K562 (cell line): ENCODE data around the gene ZNF541. TPM values are rescaled to one million over a fixed set of nuclear protein-coding genes. Genes with fewer than 3 reads are reported as not detected.

Source experiments
- CBFA2T3 ChIP-seq: fragments of 450-650 bp; IDR thresholded peaks from 2 replicates; pipeline ENCODE4 v1.6.1; 2017
- CREB3 ChIP-seq: fragments of 450-650 bp; conservative IDR thresholded peaks from 2 replicates; pipeline ENCODE4 v1.6.1; 2016; ENCODE audit warnings: missing genetic modification characterization, low read depth, mild to moderate bottlenecking, missing compliant biosample characterization, moderate library complexity
- CREM ChIP-seq: IDR thresholded peaks from 2 replicates; pipeline ENCODE4 v1.6.1; 2014; ENCODE audit warnings: antibody characterized with exemption, low read depth
- EHMT2 ChIP-seq: fragments of 450-650 bp; IDR thresholded peaks from 2 replicates; pipeline ENCODE4 v1.6.1; 2018; ENCODE audit warnings: antibody characterized with exemption
- FOXP1 ChIP-seq: sonication (generic); formaldehyde crosslinking; IDR thresholded peaks from 2 replicates; pipeline ENCODE4 v1.8.0; 2022; ENCODE audit warnings: mild to moderate bottlenecking, missing genetic modification reagents
- KDM1A ChIP-seq, 2 experiments: fragments of 450-650 bp; IDR thresholded peaks; 2 replicates each; pipeline ENCODE4 v1.6.1; 2016; ENCODE audit warnings: mild to moderate bottlenecking in 2 of 2
- MYC ChIP-seq, 2 experiments: fragments of 250-450 bp in 1 of 2; sonication (Bioruptor Pico) in 1 of 2; IDR thresholded peaks; 2 replicates each; pipeline versions ENCODE4 v1.5.1 to v1.6.1; 2012 to 2021; ENCODE audit warnings: low read depth in 2 of 2, borderline replicate concordance in 1 of 2, improper control_type of control experiment in 1 of 2, low read length in 1 of 2, mild to moderate bottlenecking in 1 of 2, moderate library complexity in 1 of 2
- NCOA1 ChIP-seq: fragments of 450-650 bp; IDR thresholded peaks from 2 replicates; pipeline ENCODE4 v1.6.1; 2016; ENCODE audit warnings: low read depth
- NR2F6 ChIP-seq: fragments of 450-650 bp; formaldehyde crosslinking; IDR thresholded peaks from 2 replicates; pipeline ENCODE4 v1.4.0; 2020; ENCODE audit warnings: mild to moderate bottlenecking
- POLR2H ChIP-seq: IDR thresholded peaks from 2 replicates; pipeline ENCODE4 v1.6.1; 2016; ENCODE audit warnings: missing genetic modification characterization, low read depth, mild to moderate bottlenecking, control low read depth, missing compliant biosample characterization, moderate library complexity
- REST ChIP-seq, 2 experiments: fragments of 450-650 bp; formaldehyde crosslinking in 1 of 2; IDR thresholded peaks; 2 replicates each; pipeline versions ENCODE4 v1.4.0 to v1.6.1; 2014 to 2020; ENCODE audit warnings: mild to moderate bottlenecking in 2 of 2, borderline replicate concordance in 1 of 2, low read depth in 1 of 2
- SIN3B ChIP-seq: fragments of 450-650 bp; IDR thresholded peaks from 2 replicates; pipeline ENCODE4 v1.6.1; 2017; ENCODE audit warnings: low read depth, mild to moderate bottlenecking, moderate library complexity
- SMAD1 ChIP-seq: fragments of 150-350 bp; IDR thresholded peaks from 2 replicates; pipeline ENCODE4 v1.6.1; 2014; ENCODE audit warnings: low read length, low read depth; ENCODE audit not compliant: partially characterized antibody
- SMARCA4 ChIP-seq: fragments of 450-650 bp; IDR thresholded peaks from 2 replicates; pipeline ENCODE4 v1.6.1; 2016
- SOX6 ChIP-seq: fragments of 450-650 bp; IDR thresholded peaks from 2 replicates; pipeline ENCODE4 v1.6.1; 2014; ENCODE audit warnings: mild to moderate bottlenecking
- ZBTB1 ChIP-seq: sonication (generic); formaldehyde crosslinking; IDR thresholded peaks from 2 replicates; pipeline ENCODE4 v1.8.1; 2023; ENCODE audit warnings: missing genetic modification reagents, low read depth, mild to moderate bottlenecking, borderline replicate concordance
- ZNF12 ChIP-seq: sonication (generic); formaldehyde crosslinking; IDR thresholded peaks from 2 replicates; pipeline ENCODE4 v1.4.0; 2020; ENCODE audit warnings: mild to moderate bottlenecking, missing genetic modification reagents
- ZNF707 ChIP-seq: fragments of 250-450 bp; sonication (Bioruptor Pico); conservative IDR thresholded peaks from 2 replicates; pipeline ENCODE4 v1.8.0; 2022; ENCODE audit warnings: inconsistent platforms, mild to moderate bottlenecking, moderate library complexity
- polyA plus RNA-seq, 8 experiments: library from polyadenylated mRNA; depleted of rRNA in 4 of 8; stranded (reverse) in 5 of 8; unstranded in 3 of 8; fragments of >200 nt; fragmentation: Nextera tagmentation in 2 of 8; fragmentation: Illumina TruSeq in 1 of 8; extraction: Ambion mirVana in 2 of 8; extraction: Trizol in 1 of 8; gene quantifications; 2 replicates each; pipeline versions ENCODE4 v1.2.1 to v1.2.3, GENCODE V29; 2011 to 2014; ENCODE audit warnings: inconsistent platforms in 1 of 8, missing spikeins in 1 of 8
- total RNA-seq, 7 experiments: library from RNA; depleted of rRNA in 6 of 7; stranded (reverse); fragments of >200 nt in 6 of 7; fragmentation: Illumina TruSeq in 2 of 7; extraction: Trizol in 2 of 7; gene quantifications; 2 replicates each; pipeline versions ENCODE4 v1.2.1 to v1.2.3, GENCODE V29; 2011 to 2021; ENCODE audit warnings: low replicate concordance in 1 of 7

Gene ZNF541
- total and polyA plus RNA-seq, 9 of the 15 experiments (the other 6 are each of a cell fraction or from before 2014, with no cell fraction given): 0.04 to 0.11 (median 0.05) TPM; not detected in 1

- 0 out of 2 replicates have a peak, but pooled peaks have one; percentile 6 for TF ChIP-seq REST (IDR thresholded peaks at IDR 0.05; ENCODE audit: borderline replicate concordance)
- 0 out of 2 replicates have a peak, but pooled peaks have one; percentile 26 for TF ChIP-seq REST (CRISPR knock-in tag; IDR thresholded peaks at IDR 0.05; ENCODE audit: low read depth)
- TF ChIP-seq SIN3B: 0 out of 2 replicates have a peak, but pooled peaks have one; percentile 25
- peak; percentile 70 for TF ChIP-seq SMAD1
- no peak for TF ChIP-seq NCOA1
- TF ChIP-seq FOXP1 (CRISPR knock-in tag): peak; percentile 100
- peak; percentile 78; the same call in 1 of the 2 replicates for TF ChIP-seq EHMT2
- no peak for TF ChIP-seq ZNF707
- peak; percentile 80; the same call in 1 of the 2 replicates for TF ChIP-seq POLR2H (tag)
- peak; percentile 78 for TF ChIP-seq CREM
- TF ChIP-seq KDM1A (IDR thresholded peaks at IDR 0.05): peak; percentile 79 to 89
- peak; percentile 67; the same call in 1 of the 2 replicates for TF ChIP-seq ZNF12 (CRISPR knock-in tag)
- no peak for TF ChIP-seq NR2F6
- TF ChIP-seq CREB3: no peak
- 0 out of 2 replicates have a peak, but pooled peaks have one; percentile 39 for TF ChIP-seq SOX6
- TF ChIP-seq MYC (IDR thresholded peaks at IDR 0.05; ENCODE audit: low read depth, low read length): peak; percentile 32; the same call in 1 of the 2 replicates
- no peak for TF ChIP-seq MYC (CRISPR knock-in tag; IDR thresholded peaks at IDR 0.05; ENCODE audit: borderline replicate concordance, low read depth)
- TF ChIP-seq SMARCA4: peak; percentile 27; the same call in 1 of the 2 replicates
- no peak for TF ChIP-seq CBFA2T3
- TF ChIP-seq ZBTB1: peak; percentile 76; the same call in 1 of the 2 replicates
Observed at GRCh38 chr19:47600246-47601179, 27.6 kb upstream of the ZNF541 start (continued).
